Measurements from ENCODE around the gene GRAP.
A peak's percentile ranks its signal among the peaks of the same experiment; 100 is the strongest.

GRAP gene

DNA sequence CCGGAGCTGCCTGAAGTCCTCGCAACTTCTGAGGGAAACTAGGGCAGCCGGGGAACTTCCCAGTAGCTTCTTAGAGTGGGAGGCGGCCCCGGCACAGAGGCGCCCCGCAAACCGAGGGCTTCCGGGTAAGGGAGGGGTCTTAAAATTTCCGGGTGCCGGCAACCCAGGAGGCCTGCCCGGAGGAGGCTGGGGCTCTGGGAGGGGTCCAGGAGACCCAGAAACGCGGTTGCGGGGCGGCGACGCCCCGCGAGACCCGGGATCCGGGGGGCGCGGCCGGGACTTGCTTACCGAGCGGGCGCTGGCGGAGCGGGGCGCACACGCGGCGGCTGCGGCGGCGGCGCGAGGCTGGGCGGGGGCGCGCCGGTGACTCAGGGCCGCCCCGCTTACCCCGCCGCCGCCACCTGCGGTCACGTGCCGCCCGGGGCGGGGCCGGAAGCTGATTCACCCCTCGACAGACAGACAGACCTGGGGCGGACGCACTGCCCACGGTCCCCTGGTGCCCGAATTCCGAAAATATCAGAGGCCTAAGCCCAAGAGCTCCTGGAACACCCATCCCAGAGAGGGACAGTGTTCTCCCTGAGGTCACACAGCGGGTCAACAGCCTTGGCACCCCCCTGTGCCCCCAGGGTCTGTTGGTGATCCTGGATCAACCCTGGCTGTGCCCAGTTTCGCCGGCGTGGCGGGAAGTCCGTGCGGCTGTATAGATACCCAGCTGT lies 42.2 kb downstream of the GRAP start, which contains the start of gene FAM83G:
TSS of gene FAM83G (minus strand) at position 344 of the 716 bp plus-strand sequence. CDS start 723 bp downstream, outside the sequence.
- no peaks in the 10 kb centered on the region for H3K27me3 ChIP-seq (ENCODE audit: control insufficient read depth, insufficient read depth, low read length)
- H3K4me3 ChIP-seq (ENCODE audit: low read depth, low read length), result peak within 1 kb of the TSS; percentile 79
- no peaks in the 10 kb centered on the region for H3K9me3 ChIP-seq (ENCODE audit: control insufficient read depth, insufficient read depth, low read length)

DNA sequence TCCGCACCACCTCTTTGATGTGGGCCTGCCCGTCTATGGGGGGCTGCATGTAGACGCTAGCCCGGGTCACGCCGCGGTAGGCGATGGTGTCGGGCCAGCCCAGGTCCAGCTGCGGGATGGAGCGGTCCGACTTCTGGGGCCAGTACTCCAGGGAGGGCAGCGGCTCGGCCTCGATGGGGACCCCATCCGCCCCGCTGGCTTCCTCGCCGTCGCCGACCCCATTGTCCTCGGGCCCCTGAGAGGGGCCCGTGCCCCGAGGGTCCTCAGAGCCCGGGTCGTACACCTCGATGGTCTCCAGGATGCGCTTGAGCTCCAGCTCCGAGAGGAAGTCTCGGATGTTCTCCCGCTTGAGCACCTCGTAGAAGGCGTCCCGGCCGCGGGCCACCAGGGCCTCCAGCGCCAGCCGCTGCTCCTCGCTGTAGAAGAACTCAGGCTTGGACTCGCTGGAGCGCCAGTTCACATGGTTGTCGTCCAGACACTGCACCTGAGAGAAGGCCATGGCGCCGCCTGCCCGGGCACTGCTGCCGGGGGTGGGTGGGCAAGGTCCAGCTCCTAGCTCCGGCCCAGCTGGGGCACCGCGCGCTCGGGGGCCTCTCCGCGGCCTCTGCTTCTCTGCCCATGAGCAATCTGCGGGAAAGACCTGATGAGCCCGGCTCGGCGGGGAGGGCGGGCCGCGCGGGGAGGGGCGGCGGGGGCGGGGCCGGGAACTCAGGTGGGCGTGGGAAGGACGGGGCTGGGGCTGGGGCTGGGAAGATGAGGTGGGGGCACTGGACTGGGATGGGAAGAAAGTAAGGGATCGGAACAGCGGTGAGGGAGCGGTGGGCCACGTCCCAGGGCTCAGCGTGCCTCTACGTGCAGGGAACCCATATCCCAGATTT lies 43.0 kb downstream of the GRAP start:
- Histone ChIP-seq H3K4me3 (ENCODE audit: low read depth, low read length) (peak overlapping the region; percentile 79), H3K27me3 (ENCODE audit: control insufficient read depth, insufficient read depth, low read length) (no peaks in the 10 kb centered on the region), H3K9ac (ENCODE audit: low read depth, low read length) (peak overlapping the region; percentile 65)

More for the DNA sequence above, 42.2 kb downstream of the GRAP start, which contains the start of gene FAM83G:
- Histone ChIP-seq H3K4me1 (ENCODE audit: control insufficient read depth, insufficient read depth, low read length) (peaks cover 8% of the 10 kb centered on the region), H3K9ac (ENCODE audit: low read depth, low read length) (peak within 1 kb of the TSS; percentile 71), H3K36me3 (ENCODE audit: control insufficient read depth, insufficient read depth, low read length) (peaks cover 17% of the 10 kb centered on the region)

DNA sequence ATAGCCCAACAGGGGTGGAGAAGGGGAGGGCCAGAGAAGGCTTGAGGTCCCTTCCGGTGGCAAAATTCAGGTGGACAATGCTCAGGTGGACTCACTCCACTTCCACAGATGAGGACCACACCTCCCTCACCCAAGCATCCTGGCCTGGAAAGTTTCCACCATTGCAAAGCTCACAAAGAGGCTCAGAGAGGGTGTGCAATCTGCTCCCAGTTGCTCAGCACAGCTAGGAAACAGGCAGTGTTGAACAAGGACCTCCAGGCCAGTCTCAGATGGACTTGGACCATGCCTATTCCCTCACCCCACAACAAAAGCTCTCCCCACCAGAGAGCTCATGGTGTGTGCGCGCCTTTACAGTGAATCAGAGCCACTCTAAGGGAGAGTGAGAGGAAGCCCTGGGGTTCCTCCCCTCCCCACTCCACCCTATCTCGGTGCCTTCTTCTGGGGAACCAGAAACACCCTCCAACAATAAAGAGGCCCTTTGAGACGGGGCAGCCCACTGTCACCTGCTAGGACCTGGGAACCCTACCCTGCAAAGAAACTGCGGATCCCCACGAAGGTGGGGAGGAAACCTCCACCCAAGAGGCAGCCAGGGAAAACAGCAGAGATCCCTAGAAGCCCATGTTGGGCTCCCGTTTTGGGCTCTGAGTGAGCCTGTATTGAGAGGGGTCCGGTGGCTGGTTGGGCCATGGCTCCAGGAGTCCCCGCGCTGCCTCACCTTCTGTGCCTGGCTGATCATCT lies 43.8 kb downstream of the GRAP start:
- Histone ChIP-seq H3K36me3 (ENCODE audit: control insufficient read depth, insufficient read depth, low read length) (peaks cover 21% of the 10 kb centered on the region), H3K4me1 (ENCODE audit: control insufficient read depth, insufficient read depth, low read length) (peaks cover 8% of the 10 kb centered on the region), H3K9me3 (ENCODE audit: control insufficient read depth, insufficient read depth, low read length) (no peaks in the 10 kb centered on the region), H3K9ac (ENCODE audit: low read depth, low read length) (peak overlapping the region; percentile 65), H3K27me3 (ENCODE audit: control insufficient read depth, insufficient read depth, low read length) (no peaks in the 10 kb centered on the region), H3K4me3 (ENCODE audit: low read depth, low read length) (peak overlapping the region; percentile 79)

More for the DNA sequence above, 43.0 kb downstream of the GRAP start:
- peaks cover 8% of the 10 kb centered on the region for H3K4me1 ChIP-seq (ENCODE audit: control insufficient read depth, insufficient read depth, low read length)
- H3K9me3 ChIP-seq (ENCODE audit: control insufficient read depth, insufficient read depth, low read length), result no peaks in the 10 kb centered on the region
- peaks cover 21% of the 10 kb centered on the region for H3K36me3 ChIP-seq (ENCODE audit: control insufficient read depth, insufficient read depth, low read length)

DNA sequence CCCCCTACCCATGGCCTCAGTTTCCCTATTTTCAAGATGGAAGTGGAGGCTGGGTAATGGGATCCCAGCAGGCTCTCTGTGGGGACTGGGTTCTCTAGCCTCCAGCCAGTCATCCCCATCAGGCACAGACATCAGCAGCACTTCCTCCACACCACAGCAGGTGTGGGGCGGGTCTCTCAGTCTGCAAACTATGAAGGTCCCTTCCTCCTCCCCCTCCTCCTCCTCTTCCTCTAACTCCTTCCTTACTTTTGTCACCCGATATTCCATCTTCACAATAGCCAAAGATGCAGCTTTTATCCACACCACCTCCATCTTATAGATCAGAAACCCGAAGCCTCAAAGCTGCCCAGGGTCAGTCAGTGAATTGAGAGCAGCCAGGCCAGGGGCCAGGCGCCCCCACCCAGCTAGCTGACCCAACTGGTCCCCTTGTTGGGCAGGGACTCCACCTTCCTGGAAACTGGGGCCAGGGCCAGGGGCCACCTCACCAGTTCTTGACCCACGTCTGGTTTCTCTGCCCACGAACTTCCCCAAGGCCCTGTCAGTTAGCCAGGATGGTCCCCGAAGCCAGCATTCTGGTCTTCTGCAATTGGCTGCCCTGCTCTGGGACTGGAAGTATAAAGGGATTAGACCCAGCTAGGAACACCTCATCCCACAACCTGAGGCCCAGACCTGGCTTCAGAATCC lies 44.7 kb downstream of the GRAP start:
- H3K9ac ChIP-seq (ENCODE audit: low read depth, low read length), result peak overlapping the region; percentile 60
- H3K4me3 ChIP-seq (ENCODE audit: low read depth, low read length), result peak overlapping the region; percentile 79
- H3K9me3 ChIP-seq (ENCODE audit: control insufficient read depth, insufficient read depth, low read length), result no peaks in the 10 kb centered on the region
- peaks cover 8% of the 10 kb centered on the region for H3K4me1 ChIP-seq (ENCODE audit: control insufficient read depth, insufficient read depth, low read length)
- no peaks in the 10 kb centered on the region for H3K27me3 ChIP-seq (ENCODE audit: control insufficient read depth, insufficient read depth, low read length)
- peaks cover 24% of the 10 kb centered on the region for H3K36me3 ChIP-seq (ENCODE audit: control insufficient read depth, insufficient read depth, low read length)

DNA sequence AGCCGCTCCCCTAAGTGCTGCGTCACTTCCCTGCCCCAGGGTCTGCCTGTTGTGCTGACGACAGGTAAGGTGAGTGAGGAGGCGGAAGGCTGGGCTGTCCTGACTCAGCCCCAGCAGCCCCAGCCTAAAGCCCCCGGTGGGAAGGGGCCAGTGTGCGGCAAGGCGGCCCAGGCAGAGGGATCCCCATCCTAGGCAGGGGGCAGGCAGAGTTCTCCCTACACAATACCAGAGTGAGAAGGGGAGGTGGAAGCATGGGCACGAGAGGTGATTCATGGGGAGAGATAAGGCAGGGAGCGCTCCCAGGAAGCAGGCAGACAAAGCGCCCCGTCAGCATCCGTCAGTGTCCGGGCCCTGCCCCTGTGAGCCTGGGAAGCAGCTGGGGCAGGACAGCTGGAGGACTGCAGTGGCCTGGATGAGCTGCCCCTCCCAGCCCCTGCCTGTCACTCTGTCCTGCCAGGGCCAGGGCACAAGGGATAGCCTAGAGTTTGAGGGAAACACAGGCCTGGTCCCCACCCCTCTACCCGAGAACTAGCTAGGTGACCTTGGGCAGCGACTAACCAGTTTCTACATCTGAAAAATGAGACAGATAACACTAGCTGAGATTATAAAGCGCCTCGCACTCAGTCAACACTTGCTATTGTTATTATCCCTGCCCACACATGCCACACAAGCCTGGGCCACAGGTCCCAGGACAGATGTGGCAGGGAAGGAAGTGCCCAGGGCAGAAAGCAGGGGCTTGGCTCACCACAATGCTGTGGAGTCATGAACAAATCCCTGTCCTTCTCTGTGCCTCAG lies 46.0 kb downstream of the GRAP start:
- Histone ChIP-seq H3K9ac (ENCODE audit: low read depth, low read length) (no peak overlapping the region), H3K9me3 (ENCODE audit: control insufficient read depth, insufficient read depth, low read length) (no peaks in the 10 kb centered on the region), H3K4me1 (ENCODE audit: control insufficient read depth, insufficient read depth, low read length) (peaks cover 8% of the 10 kb centered on the region), H3K36me3 (ENCODE audit: control insufficient read depth, insufficient read depth, low read length) (peaks cover 31% of the 10 kb centered on the region), H3K27me3 (ENCODE audit: control insufficient read depth, insufficient read depth, low read length) (no peaks in the 10 kb centered on the region), H3K4me3 (ENCODE audit: low read depth, low read length) (no peak overlapping the region)

DNA sequence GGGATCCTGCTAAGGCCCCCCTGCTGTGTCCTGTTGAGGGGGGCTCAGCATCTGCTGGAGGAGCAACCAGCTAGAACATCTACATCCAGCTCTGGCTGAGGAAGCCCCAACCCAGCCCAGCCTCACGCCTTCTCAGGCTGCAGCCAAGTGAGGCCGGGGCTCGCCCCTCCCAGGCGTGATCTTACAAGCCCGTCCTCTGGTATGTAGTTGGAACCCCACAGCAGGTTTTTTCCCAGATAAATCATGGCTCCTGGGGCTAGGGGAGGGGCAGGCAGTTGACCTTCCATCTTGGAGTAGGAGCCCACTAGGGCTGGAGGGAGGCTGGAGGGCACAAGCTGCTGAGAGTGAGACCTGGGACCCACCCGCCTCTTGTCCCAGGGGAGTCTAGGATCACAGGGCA lies 46.8 kb downstream of the GRAP start:
- no peaks in the 10 kb centered on the region for H3K27me3 ChIP-seq (ENCODE audit: control insufficient read depth, insufficient read depth, low read length)
- peaks cover 8% of the 10 kb centered on the region for H3K4me1 ChIP-seq (ENCODE audit: control insufficient read depth, insufficient read depth, low read length)
- H3K36me3 ChIP-seq (ENCODE audit: control insufficient read depth, insufficient read depth, low read length), result peaks cover 31% of the 10 kb centered on the region
- H3K4me3 ChIP-seq (ENCODE audit: low read depth, low read length), result no peak overlapping the region
- H3K9me3 ChIP-seq (ENCODE audit: control insufficient read depth, insufficient read depth, low read length), result no peaks in the 10 kb centered on the region
- no peak overlapping the region for H3K9ac ChIP-seq (ENCODE audit: low read depth, low read length)

DNA sequence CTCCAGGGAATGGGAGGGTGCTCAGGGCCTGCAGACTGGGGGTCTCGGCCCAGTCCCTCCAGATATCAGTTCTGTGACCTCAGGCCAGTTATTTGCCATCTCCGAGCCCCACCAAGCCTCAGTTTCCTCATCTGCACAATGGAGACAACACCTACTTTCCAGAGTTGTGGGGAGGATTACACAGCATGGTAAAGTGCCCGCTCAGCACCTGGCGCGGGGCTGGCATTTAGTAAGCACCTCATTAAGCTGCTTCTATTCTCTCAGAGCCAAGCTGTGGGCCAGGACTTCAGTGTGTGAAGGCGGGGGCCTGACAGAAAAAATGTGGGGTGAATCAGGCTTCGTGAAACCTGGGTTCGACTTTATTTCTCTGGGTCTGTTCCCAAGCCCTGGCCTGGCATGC lies 47.4 kb downstream of the GRAP start:
- Histone ChIP-seq H3K9me3 (ENCODE audit: control insufficient read depth, insufficient read depth, low read length) (no peaks in the 10 kb centered on the region), H3K27me3 (ENCODE audit: control insufficient read depth, insufficient read depth, low read length) (no peaks in the 10 kb centered on the region), H3K4me3 (ENCODE audit: low read depth, low read length) (no peak overlapping the region), H3K4me1 (ENCODE audit: control insufficient read depth, insufficient read depth, low read length) (peaks cover 8% of the 10 kb centered on the region), H3K9ac (ENCODE audit: low read depth, low read length) (no peak overlapping the region), H3K36me3 (ENCODE audit: control insufficient read depth, insufficient read depth, low read length) (peaks cover 31% of the 10 kb centered on the region)

DNA sequence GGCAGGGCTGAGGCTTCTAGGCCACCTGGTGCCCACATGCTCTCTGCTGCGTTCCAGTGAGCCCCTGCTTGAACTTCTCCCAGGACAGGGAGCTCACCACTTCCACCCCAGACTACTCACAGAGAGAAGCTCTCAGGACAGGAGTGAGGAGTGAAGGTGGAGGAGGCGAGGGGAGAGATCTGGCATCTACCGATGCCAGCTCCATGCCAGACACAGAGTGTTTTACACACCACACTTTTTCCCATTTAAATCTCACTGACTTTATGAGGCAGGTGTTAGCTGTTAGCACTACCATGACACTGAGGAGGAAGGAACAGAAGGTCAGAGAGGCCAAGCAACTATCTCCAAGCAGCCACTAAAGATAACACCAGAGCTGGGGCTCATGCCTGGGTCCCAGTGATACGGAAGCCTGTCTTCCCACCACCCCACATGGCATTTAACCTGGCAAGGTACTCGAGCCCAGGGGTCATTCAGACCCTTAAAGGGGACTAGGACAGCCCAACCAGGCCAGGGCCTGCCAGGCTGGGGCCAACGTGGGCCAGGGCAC lies 49.0 kb downstream of the GRAP start:
- no peaks in the 10 kb centered on the region for H3K9me3 ChIP-seq (ENCODE audit: control insufficient read depth, insufficient read depth, low read length)
- peaks cover 35% of the 10 kb centered on the region for H3K36me3 ChIP-seq (ENCODE audit: control insufficient read depth, insufficient read depth, low read length)
- H3K4me1 ChIP-seq (ENCODE audit: control insufficient read depth, insufficient read depth, low read length), result peaks cover 5% of the 10 kb centered on the region
- no peaks in the 10 kb centered on the region for H3K27me3 ChIP-seq (ENCODE audit: control insufficient read depth, insufficient read depth, low read length)
- H3K4me3 ChIP-seq (ENCODE audit: low read depth, low read length), result no peak overlapping the region
- H3K9ac ChIP-seq (ENCODE audit: low read depth, low read length), result no peak overlapping the region

DNA sequence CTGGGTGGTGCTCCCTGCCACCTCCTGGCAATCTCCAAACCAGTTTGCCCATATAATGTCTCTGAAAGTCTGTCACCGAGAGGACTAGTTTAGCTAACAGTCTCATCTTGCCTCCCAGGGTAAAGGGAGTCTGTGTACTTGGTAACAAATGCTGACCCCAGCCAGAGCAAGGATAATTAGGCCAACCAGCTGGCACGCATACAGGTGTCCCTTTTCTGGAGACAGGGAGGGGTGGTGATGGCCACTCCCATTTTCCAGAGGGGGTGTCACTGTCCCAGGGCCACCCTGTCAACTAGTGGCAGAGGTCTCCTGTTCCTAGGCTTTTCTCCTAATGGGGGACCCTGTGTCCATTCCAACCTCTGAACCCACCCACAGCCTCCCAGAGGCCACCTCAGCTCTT lies 50.3 kb downstream of the GRAP start:
- no peak overlapping the region for H3K9ac ChIP-seq (ENCODE audit: low read depth, low read length)
- H3K36me3 ChIP-seq (ENCODE audit: control insufficient read depth, insufficient read depth, low read length), result peaks cover 33% of the 10 kb centered on the region
- H3K4me1 ChIP-seq (ENCODE audit: control insufficient read depth, insufficient read depth, low read length), result no peaks in the 10 kb centered on the region
- H3K4me3 ChIP-seq (ENCODE audit: low read depth, low read length), result no peak overlapping the region
- no peaks in the 10 kb centered on the region for H3K9me3 ChIP-seq (ENCODE audit: control insufficient read depth, insufficient read depth, low read length)
- no peaks in the 10 kb centered on the region for H3K27me3 ChIP-seq (ENCODE audit: control insufficient read depth, insufficient read depth, low read length)

DNA sequence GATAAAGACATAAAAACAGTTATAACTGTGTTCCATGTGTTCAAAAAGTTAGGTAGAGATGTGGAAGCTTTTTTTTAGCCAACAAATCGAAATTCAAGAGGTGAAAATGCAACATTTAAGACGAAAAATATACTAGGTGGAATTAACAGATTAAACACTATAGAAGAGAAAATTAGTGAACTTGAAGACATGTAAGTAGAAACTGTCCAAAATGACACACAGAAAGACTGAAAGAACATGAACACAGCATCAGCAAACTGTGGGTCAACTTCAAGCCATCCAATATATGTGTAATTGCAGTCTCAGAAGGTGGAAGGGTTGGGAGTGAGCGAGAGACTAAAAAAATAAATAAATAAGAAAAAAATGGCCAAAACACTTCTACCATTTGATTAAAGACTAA lies 51.5 kb downstream of the GRAP start:
- Histone ChIP-seq H3K4me3 (ENCODE audit: low read depth, low read length) (no peak overlapping the region), H3K27me3 (ENCODE audit: control insufficient read depth, insufficient read depth, low read length) (no peaks in the 10 kb centered on the region), H3K4me1 (ENCODE audit: control insufficient read depth, insufficient read depth, low read length) (no peaks in the 10 kb centered on the region), H3K36me3 (ENCODE audit: control insufficient read depth, insufficient read depth, low read length) (peaks cover 25% of the 10 kb centered on the region), H3K9ac (ENCODE audit: low read depth, low read length) (no peak overlapping the region), H3K9me3 (ENCODE audit: control insufficient read depth, insufficient read depth, low read length) (no peaks in the 10 kb centered on the region)

All from iPS-15b (cell line).